Astrocyte of the cerebellum (primary cell): ENCODE measurements around the gene P4HB.
A peak's percentile ranks its signal among the peaks of the same experiment; 100 is the strongest.

Source experiments
- DNase-seq: peaks from one replicate; pipeline ENCODE4 v3.0.0-alpha.2; 2011; ENCODE audit warnings: low read depth
- H3K4me3 ChIP-seq: 2 replicates; pipeline ENCODE4 v1.5.1; 2011; ENCODE audit warnings: mild to moderate bottlenecking, low read depth, low read length, moderate library complexity
- in situ Hi-C: cut with HindIII; loops from 2 replicates; pipeline ENCODE4 v1.10.0; 2017; ENCODE audit warnings: low sequenced_read_pairs
- TF ChIP-seq, protein P1 (sequence below): IDR thresholded peaks from 2 replicates; pipeline ENCODE4 v1.5.1; 2012; ENCODE audit warnings: low read length, low read depth, moderate library complexity, mild to moderate bottlenecking; ENCODE audit errors: missing control alignments

Gene P4HB

GRCh38 chr17:81901167-81902022 lies 41.1 kb upstream of the P4HB start:
- TF ChIP-seq, protein P1, sequence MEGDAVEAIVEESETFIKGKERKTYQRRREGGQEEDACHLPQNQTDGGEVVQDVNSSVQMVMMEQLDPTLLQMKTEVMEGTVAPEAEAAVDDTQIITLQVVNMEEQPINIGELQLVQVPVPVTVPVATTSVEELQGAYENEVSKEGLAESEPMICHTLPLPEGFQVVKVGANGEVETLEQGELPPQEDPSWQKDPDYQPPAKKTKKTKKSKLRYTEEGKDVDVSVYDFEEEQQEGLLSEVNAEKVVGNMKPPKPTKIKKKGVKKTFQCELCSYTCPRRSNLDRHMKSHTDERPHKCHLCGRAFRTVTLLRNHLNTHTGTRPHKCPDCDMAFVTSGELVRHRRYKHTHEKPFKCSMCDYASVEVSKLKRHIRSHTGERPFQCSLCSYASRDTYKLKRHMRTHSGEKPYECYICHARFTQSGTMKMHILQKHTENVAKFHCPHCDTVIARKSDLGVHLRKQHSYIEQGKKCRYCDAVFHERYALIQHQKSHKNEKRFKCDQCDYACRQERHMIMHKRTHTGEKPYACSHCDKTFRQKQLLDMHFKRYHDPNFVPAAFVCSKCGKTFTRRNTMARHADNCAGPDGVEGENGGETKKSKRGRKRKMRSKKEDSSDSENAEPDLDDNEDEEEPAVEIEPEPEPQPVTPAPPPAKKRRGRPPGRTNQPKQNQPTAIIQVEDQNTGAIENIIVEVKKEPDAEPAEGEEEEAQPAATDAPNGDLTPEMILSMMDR = no peak
- H3K4me3 ChIP-seq = no peak overlapping the region
- in situ Hi-C loops = no loop called here
- DNase-seq = no peak

DNA sequence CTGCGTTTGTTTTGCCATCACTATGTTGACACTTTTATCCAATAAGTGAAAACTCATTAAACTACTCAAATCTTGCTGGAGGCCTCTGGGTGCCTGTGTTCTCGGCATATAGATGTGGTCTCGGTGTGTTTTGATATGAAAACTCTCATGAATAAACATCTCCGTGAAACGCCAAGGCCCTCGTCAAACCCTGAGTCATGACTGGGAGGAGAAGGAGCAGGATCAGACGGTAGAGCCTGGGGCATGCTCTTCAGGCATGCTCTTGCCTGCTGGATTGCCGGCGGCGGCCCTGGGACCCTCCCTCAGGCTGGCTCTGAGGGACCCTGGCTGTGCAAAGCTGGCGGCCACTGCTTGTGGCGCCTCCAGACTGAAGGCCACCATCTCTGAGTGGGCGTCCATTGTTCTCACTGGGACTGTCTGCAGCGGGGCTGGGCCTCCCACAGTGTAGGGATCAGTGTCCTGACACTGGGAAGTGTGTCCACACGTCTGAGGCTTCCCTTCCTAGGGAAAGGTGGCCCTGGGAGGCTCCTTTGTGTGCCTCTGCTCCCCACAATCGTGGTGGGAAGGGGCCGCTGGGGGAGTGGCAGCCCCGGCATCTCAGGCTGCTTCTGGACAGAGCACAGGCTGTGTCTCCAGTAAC lies 40.0 kb upstream of the P4HB start:
- no peak for DNase-seq
- no peak overlapping the region for H3K4me3 ChIP-seq
- in situ Hi-C loops = no loop called here
- TF ChIP-seq, protein P1 = no peak

GRCh38 chr17:81899514-81900166 lies 39.3 kb upstream of the P4HB start:
- in situ Hi-C loops = no loop called here
- H3K4me3 ChIP-seq = no peak overlapping the region
- TF ChIP-seq, protein P1 = no peak
- no peak for DNase-seq

DNA sequence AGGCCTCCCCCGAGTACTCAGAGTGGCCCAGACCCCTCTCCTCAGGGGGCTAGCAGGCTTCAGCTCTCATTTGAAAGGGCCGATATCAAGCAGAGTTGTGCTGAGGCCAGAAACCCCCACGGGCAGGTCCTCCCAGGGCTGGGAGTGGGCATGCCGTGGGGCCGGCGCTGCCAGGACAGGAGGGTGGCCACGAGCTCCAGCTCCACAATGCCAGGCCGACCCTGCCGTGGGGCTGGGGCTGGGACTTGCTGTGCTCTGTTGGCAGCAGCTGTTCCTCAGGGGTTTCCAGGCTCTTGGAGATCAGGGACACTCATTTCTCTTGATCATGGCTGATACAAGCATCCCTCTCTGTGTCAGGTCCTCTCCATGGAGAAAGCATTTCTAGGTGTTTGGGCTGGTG lies 38.5 kb upstream of the P4HB start:
- no peak for DNase-seq
- no peak overlapping the region for H3K4me3 ChIP-seq
- in situ Hi-C loops = no loop called here
- TF ChIP-seq, protein P1 = no peak

DNA sequence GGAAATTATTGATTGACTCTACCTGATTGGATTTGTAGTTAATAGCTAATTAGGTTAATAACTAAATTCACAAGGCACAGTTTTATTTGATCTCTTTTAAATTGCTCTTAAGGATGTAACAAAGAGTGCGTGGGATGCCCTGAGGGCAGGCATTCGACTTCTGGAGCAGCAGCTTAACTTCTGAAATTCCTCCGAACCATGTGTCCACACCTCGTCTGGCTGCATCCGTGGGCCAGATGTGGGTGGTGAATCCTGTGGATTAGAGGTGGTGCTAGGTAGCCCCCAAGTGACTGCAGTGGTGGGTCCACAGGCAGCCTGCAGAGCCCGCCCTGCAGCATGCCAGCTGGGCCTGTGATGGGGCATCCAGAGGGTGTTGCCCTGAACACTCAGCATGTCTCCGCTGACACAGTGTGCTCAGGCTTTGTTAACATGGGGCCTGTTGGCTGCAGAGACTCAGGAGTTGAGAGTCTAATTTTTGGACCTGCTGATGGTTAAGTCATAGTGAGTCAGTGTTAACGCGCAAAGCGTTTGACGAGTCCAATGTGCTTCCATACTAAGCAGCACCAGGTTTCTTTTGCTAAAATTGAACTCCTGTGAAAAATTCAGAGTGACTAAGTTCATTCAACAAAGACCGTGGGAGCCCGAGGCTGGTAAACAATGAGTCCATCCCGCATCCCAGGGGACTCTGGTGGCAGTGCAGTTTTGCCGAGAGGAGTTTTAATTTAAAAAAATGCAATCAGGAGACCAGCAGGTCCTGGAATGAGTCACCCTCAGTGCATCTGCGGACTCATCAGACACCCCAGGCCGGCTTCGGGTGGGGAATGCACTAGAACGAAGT lies 37.9 kb upstream of the P4HB start:
- in situ Hi-C loops = no loop called here
- peak; percentile 79 for DNase-seq
- no peak overlapping the region for H3K4me3 ChIP-seq
- TF ChIP-seq, protein P1 = no peak

GRCh38 chr17:81895400-81895799 lies 35.1 kb upstream of the P4HB start:
- no peak overlapping the region for H3K4me3 ChIP-seq
- TF ChIP-seq, protein P1 = no peak
- in situ Hi-C loops = no loop called here
- no peak for DNase-seq
